ENCODE results near the gene LARGE1.

Gene LARGE1

DNA sequence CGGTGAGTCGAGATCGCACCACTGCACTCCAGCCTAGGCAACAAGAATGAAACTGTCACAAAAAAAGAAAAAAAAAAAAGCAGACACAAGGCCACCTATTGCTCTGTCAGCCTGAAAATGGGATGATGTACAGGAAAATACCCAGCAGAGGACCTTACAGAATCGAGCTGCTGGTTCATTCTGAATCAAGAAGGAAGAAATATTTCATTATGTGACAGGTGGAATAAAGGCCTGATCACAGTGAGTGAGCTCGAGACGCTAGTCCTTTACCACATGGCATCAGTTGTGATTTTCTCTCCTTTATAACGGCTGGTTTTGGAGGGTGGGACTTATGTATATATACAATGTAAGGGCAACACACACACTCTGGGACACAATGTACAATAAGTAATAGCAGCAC lies 340.0 kb downstream of the LARGE1 start:
- H3K27me3 ChIP-seq (ENCODE audit: low read length): no peaks in the 10 kb centered on the region
- H3K36me3 ChIP-seq (ENCODE audit: low read length): no peaks in the 10 kb centered on the region
- H4K20me1 ChIP-seq (ENCODE audit: low read depth, low read length): no peaks in the 10 kb centered on the region
- H3F3A ChIP-seq (ENCODE audit: insufficient read depth): no peaks in the 10 kb centered on the region
- H3K9ac ChIP-seq (ENCODE audit: low read length): no peak overlapping the region
- H3K27ac ChIP-seq (ENCODE audit: low read depth, low read length): no peak overlapping the region
- no peak for TF ChIP-seq EZH2phosphoT487 (conservative IDR thresholded peaks at IDR 0.05; ENCODE audit: low read length)
- TF ChIP-seq, protein P1, sequence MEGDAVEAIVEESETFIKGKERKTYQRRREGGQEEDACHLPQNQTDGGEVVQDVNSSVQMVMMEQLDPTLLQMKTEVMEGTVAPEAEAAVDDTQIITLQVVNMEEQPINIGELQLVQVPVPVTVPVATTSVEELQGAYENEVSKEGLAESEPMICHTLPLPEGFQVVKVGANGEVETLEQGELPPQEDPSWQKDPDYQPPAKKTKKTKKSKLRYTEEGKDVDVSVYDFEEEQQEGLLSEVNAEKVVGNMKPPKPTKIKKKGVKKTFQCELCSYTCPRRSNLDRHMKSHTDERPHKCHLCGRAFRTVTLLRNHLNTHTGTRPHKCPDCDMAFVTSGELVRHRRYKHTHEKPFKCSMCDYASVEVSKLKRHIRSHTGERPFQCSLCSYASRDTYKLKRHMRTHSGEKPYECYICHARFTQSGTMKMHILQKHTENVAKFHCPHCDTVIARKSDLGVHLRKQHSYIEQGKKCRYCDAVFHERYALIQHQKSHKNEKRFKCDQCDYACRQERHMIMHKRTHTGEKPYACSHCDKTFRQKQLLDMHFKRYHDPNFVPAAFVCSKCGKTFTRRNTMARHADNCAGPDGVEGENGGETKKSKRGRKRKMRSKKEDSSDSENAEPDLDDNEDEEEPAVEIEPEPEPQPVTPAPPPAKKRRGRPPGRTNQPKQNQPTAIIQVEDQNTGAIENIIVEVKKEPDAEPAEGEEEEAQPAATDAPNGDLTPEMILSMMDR (IDR thresholded peaks at IDR 0.05; ENCODE audit: insufficient read depth, low read length, poor library complexity, severe bottlenecking): no peak
- no peaks in the 10 kb centered on the region for H3K79me2 ChIP-seq (ENCODE audit: insufficient read depth, low read length)
- H3K4me3 ChIP-seq (ENCODE audit: insufficient read depth, low read length, poor library complexity, severe bottlenecking): no peak overlapping the region
- H3K4me2 ChIP-seq (ENCODE audit: low read depth, low read length, poor library complexity, severe bottlenecking): no peak overlapping the region
- no peaks in the 10 kb centered on the region for H3K9me2 ChIP-seq (replicated peaks; ENCODE audit: insufficient read depth, low read length)
- H3K9me3 ChIP-seq (ENCODE audit: insufficient read depth, low read length): no peaks in the 10 kb centered on the region
- no peak overlapping the region for H2AFZ ChIP-seq (ENCODE audit: low read depth, low read length, severe bottlenecking)

DNA sequence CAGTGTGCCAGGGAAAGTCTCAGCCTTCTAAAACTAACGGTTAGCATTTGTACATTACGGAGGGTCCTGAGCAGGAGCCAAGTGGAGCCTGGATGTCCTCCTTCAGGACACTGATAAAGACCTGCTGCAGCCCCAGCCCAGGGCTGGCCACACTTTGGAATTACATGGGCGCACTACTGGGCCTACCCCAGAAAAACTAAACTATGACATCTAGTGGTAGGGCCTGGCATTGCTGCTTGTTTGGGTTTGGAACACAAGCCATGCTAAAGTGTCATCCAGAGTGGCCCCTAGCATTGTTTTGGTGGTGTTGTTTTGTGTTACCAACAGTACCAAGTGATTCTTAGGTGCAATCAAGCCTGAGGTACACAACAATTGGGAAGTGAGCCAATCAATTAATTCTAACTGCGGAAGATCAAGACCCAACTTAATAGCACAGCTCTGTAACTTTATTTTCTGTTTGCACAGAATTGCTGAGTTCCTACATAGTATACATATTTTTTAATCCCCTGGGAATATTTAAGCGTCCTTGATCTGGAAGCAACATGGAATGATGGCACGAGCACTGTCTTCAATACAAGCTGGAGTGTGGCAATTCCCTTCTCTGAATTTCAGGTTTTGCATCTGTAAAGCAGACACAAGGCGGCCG lies 340.7 kb downstream of the LARGE1 start:
- no peaks in the 10 kb centered on the region for H3K9me3 ChIP-seq (ENCODE audit: insufficient read depth, low read length)
- no peaks in the 10 kb centered on the region for H3K9me2 ChIP-seq (replicated peaks; ENCODE audit: insufficient read depth, low read length)
- no peak overlapping the region for H3K4me2 ChIP-seq (ENCODE audit: low read depth, low read length, poor library complexity, severe bottlenecking)
- H3K9ac ChIP-seq (ENCODE audit: low read length): no peak overlapping the region
- no peaks in the 10 kb centered on the region for H3K27me3 ChIP-seq (ENCODE audit: low read length)
- H4K20me1 ChIP-seq (ENCODE audit: low read depth, low read length): no peaks in the 10 kb centered on the region
- no peak for TF ChIP-seq EZH2phosphoT487 (conservative IDR thresholded peaks at IDR 0.05; ENCODE audit: low read length)
- TF ChIP-seq, protein P1 (IDR thresholded peaks at IDR 0.05; ENCODE audit: insufficient read depth, low read length, poor library complexity, severe bottlenecking): peak; percentile 72
- no peak overlapping the region for H3K27ac ChIP-seq (ENCODE audit: low read depth, low read length)
- no peak overlapping the region for H3K4me3 ChIP-seq (ENCODE audit: insufficient read depth, low read length, poor library complexity, severe bottlenecking)
- no peaks in the 10 kb centered on the region for H3K36me3 ChIP-seq (ENCODE audit: low read length)
- H3K79me2 ChIP-seq (ENCODE audit: insufficient read depth, low read length): no peaks in the 10 kb centered on the region
- no peak overlapping the region for H2AFZ ChIP-seq (ENCODE audit: low read depth, low read length, severe bottlenecking)
- no peaks in the 10 kb centered on the region for H3F3A ChIP-seq (ENCODE audit: insufficient read depth)

DNA sequence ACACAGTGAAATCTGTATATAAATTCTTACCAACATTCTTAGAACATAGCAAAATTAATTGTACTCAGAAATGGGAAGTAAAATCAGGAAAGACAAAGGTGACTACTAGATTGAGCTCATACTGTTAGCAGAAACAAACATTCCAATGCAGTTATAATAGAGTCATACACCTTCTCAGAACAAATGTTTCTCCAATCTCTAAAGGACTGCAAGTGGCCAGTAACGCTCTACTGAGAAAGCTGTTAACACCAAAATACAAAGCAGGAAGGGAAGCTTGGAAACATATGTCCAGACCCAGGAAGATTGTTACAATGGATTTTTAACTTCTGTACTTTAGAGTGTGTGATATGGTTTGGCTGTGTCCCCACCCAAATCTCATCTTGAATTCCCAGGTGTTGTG lies 341.5 kb downstream of the LARGE1 start:
- Histone ChIP-seq H3K36me3 (ENCODE audit: low read length) (no peaks in the 10 kb centered on the region), H3K27me3 (ENCODE audit: low read length) (no peaks in the 10 kb centered on the region), H3K9me2 (replicated peaks; ENCODE audit: insufficient read depth, low read length) (no peaks in the 10 kb centered on the region), H3K4me2 (ENCODE audit: low read depth, low read length, poor library complexity, severe bottlenecking) (no peak overlapping the region), H4K20me1 (ENCODE audit: low read depth, low read length) (no peaks in the 10 kb centered on the region), H3F3A (ENCODE audit: insufficient read depth) (no peaks in the 10 kb centered on the region), H3K4me3 (ENCODE audit: insufficient read depth, low read length, poor library complexity, severe bottlenecking) (no peak overlapping the region), H3K9ac (ENCODE audit: low read length) (no peak overlapping the region), H3K9me3 (ENCODE audit: insufficient read depth, low read length) (no peaks in the 10 kb centered on the region), H2AFZ (ENCODE audit: low read depth, low read length, severe bottlenecking) (no peak overlapping the region), H3K27ac (ENCODE audit: low read depth, low read length) (no peak overlapping the region), H3K79me2 (ENCODE audit: insufficient read depth, low read length) (no peaks in the 10 kb centered on the region)
- TF ChIP-seq EZH2phosphoT487 (conservative IDR thresholded peaks at IDR 0.05; ENCODE audit: low read length): no peak
- TF ChIP-seq, protein P1 (IDR thresholded peaks at IDR 0.05; ENCODE audit: insufficient read depth, low read length, poor library complexity, severe bottlenecking): no peak

All from SU-DHL-6 (cell line).